CD14-positive monocyte (primary cell): Measurements from ENCODE around the gene FHOD3. TPM values are rescaled to one million over a fixed set of nuclear protein-coding genes. Genes with fewer than 3 reads are reported as not detected.

Experiments used
- DNase-seq, 3 donors: peaks; one replicate each; pipeline ENCODE4 v3.0.0-alpha.2; 2011 to 2022
- H2AFZ ChIP-seq: 2 replicates; pipeline ENCODE4 v1.6.0; 2012; ENCODE audit warnings: mild to moderate bottlenecking, low read depth, low read length, inconsistent platforms; ENCODE audit not compliant: insufficient read depth, poor library complexity, severe bottlenecking
- H3K27ac ChIP-seq, 2 donors: 1 replicate in 1 of 2; 2 replicates in 1 of 2; pipeline ENCODE4 v1.5.1; 2012 to 2013; ENCODE audit warnings: low read length in 2 of 2, control low read depth in 1 of 2, inconsistent platforms in 1 of 2, low read depth in 1 of 2, mild to moderate bottlenecking in 1 of 2
- H3K27me3 ChIP-seq, 2 donors: one replicate each; pipeline versions ENCODE4 v1.6.0 to v1.6.1; 2011 to 2013; ENCODE audit warnings: low read length in 2 of 2; ENCODE audit not compliant: control insufficient read depth in 2 of 2, insufficient read depth in 2 of 2
- H3K36me3 ChIP-seq, 2 donors: replicated peaks in 1 of 2; 1 replicate in 1 of 2; 2 replicates in 1 of 2; pipeline versions ENCODE4 v1.5.1 to v1.6.1; 2012 to 2013; ENCODE audit warnings: low read length in 2 of 2, control low read depth in 1 of 2, inconsistent platforms in 1 of 2, mild to moderate bottlenecking in 1 of 2; ENCODE audit not compliant: insufficient read depth in 2 of 2, control insufficient read depth in 1 of 2
- H3K4me1 ChIP-seq, 2 donors: 1 replicate in 1 of 2; 2 replicates in 1 of 2; pipeline versions ENCODE4 v1.5.1 to v1.6.1; 2012 to 2013; ENCODE audit warnings: low read length in 2 of 2, control low read depth in 1 of 2, inconsistent platforms in 1 of 2, mild to moderate bottlenecking in 1 of 2, moderate library complexity in 1 of 2; ENCODE audit not compliant: insufficient read depth in 2 of 2, control insufficient read depth in 1 of 2
- H3K4me2 ChIP-seq: replicated peaks from 2 replicates; pipeline ENCODE3; 2012; ENCODE audit warnings: low read length, moderate library complexity, mild to moderate bottlenecking; ENCODE audit not compliant: poor library complexity, severe bottlenecking; ENCODE audit errors: extremely low read depth
- H3K4me3 ChIP-seq, 3 experiments: fragments of 200-600 bp in 1 of 3; sonication (generic) in 1 of 3; replicated peaks in 1 of 3; 1 replicate in 2 of 3; 2 replicates in 1 of 3; pipeline ENCODE4 v1.5.1; 2011 to 2013; ENCODE audit warnings: low read length in 3 of 3, mild to moderate bottlenecking in 3 of 3, control low read depth in 2 of 3, low read depth in 2 of 3, inconsistent platforms in 1 of 3, moderate library complexity in 1 of 3
- H3K79me2 ChIP-seq: 2 replicates; pipeline ENCODE4 v1.6.0; 2012; ENCODE audit warnings: mild to moderate bottlenecking, control low read depth, inconsistent platforms, low read length, moderate library complexity; ENCODE audit not compliant: insufficient read depth
- H3K9ac ChIP-seq: 2 replicates; pipeline ENCODE4 v1.6.0; 2017; ENCODE audit warnings: low read length, mild to moderate bottlenecking; ENCODE audit not compliant: insufficient read depth, poor library complexity, severe bottlenecking
- H3K9me3 ChIP-seq, 2 donors: replicated peaks in 1 of 2; 1 replicate in 1 of 2; 2 replicates in 1 of 2; pipeline versions ENCODE4 v1.5.1 to v1.6.1; 2012 to 2013; ENCODE audit warnings: low read length in 2 of 2, control low read depth in 1 of 2; ENCODE audit not compliant: control insufficient read depth in 1 of 2, insufficient read depth in 1 of 2
- H4K20me1 ChIP-seq: 2 replicates; pipeline ENCODE4 v1.6.0; 2012; ENCODE audit warnings: mild to moderate bottlenecking, low read length, control low read depth, moderate library complexity; ENCODE audit not compliant: insufficient read depth
- H3K27ac Mint-ChIP-seq, 7 donors: one replicate each; pipeline ENCODE4 v1.8.0; 2020; ENCODE audit warnings: mild to moderate bottlenecking in 7 of 7, mixed read lengths in 7 of 7, moderate library complexity in 6 of 7, inconsistent platforms in 2 of 7
- H3K27me3 Mint-ChIP-seq, 3 donors: one replicate each; pipeline ENCODE4 v1.8.0; 2021 to 2022; ENCODE audit warnings: low read depth in 3 of 3, mild to moderate bottlenecking in 3 of 3, mixed read lengths in 3 of 3, moderate library complexity in 3 of 3, inconsistent platforms in 1 of 3
- H3K36me3 Mint-ChIP-seq, 2 donors: one replicate each; pipeline ENCODE4 v1.8.0; 2020; ENCODE audit warnings: mixed read lengths in 2 of 2, inconsistent platforms in 1 of 2, mild to moderate bottlenecking in 1 of 2
- H3K4me1 Mint-ChIP-seq: one replicate; pipeline ENCODE4 v1.8.0; 2020; ENCODE audit warnings: mild to moderate bottlenecking, mixed read lengths
- H3K4me3 Mint-ChIP-seq, 2 donors: one replicate each; pipeline ENCODE4 v1.8.0; 2020; ENCODE audit warnings: mild to moderate bottlenecking in 2 of 2, mixed read lengths in 2 of 2, moderate library complexity in 1 of 2
- H3K9me3 Mint-ChIP-seq, 7 donors: one replicate each; pipeline ENCODE4 v1.8.0; 2020 to 2022; ENCODE audit warnings: mixed read lengths in 7 of 7, mild to moderate bottlenecking in 6 of 7, moderate library complexity in 6 of 7, inconsistent platforms in 2 of 7
- CTCF ChIP-seq: fragments of 200-600 bp; IDR thresholded peaks from one replicate; pipeline ENCODE4 v1.8.0; 2022; ENCODE audit warnings: antibody characterized with exemption, mild to moderate bottlenecking
- intact Hi-C, 2 donors: fragments of 100-400 bp; cut with micrococcal nuclease; formaldehyde crosslinking; loops; one replicate each; pipeline versions ENCODE4 v1.15.0 to v1.15.1; 2023
- polyA plus RNA-seq, 3 donors: library from polyadenylated mRNA; depleted of rRNA in 1 of 3; unstranded in 2 of 3; stranded (reverse) in 1 of 3; fragments of 300-500 nt in 2 of 3; fragments of >200 nt in 1 of 3; fragmentation: Illumina TruSeq in 2 of 3; gene quantifications; 1 replicate in 2 of 3; 2 replicates in 1 of 3; pipeline ENCODE4 v1.2.3, GENCODE V29; 2012 to 2021

The FHOD3 gene
- polyA plus RNA-seq, 3 donors, result not detected

- peaks cover 4 to 27% (median 14%) of the 10 kb centered on the region in 7 donors for H3K9me3 Mint-ChIP-seq
- Histone ChIP-seq H3K79me2 (no peaks in the 10 kb centered on the region), H3K27ac (no peak overlapping the region), H2AFZ (no peak overlapping the region), H3K4me1 (no peaks in the 10 kb centered on the region), H3K9me3 (peaks cover 3 to 4% of the 10 kb centered on the region in 2 donors), H3K27me3 (no peaks in the 10 kb centered on the region), H3K4me3 (no peak overlapping the region), H3K4me2 (no peak overlapping the region), H3K36me3 (no peaks in the 10 kb centered on the region), H4K20me1 (no peaks in the 10 kb centered on the region), H3K9ac (no peak overlapping the region)
- peaks cover 3 to 8% (median 4%) of the 10 kb centered on the region in 3 donors for H3K27me3 Mint-ChIP-seq
- H3K36me3 Mint-ChIP-seq, result no peaks in the 10 kb centered on the region
- no peak for TF ChIP-seq CTCF
- no peak for DNase-seq
- intact Hi-C loops, result no loop called here
- H3K27ac Mint-ChIP-seq, result no peak overlapping the region
- H3K4me3 Mint-ChIP-seq, result no peak overlapping the region
- H3K4me1 Mint-ChIP-seq, result no peaks in the 10 kb centered on the region
These were observed 98.7 kb downstream of the FHOD3 start for GRCh38 chr18:36396190-36396589.

GRCh38 chr18:36397033-36397432 is 99.5 kb downstream of the FHOD3 start:
- H3K27me3 Mint-ChIP-seq, result peaks cover 3 to 8% (median 4%) of the 10 kb centered on the region in 3 donors
- no peak overlapping the region for H3K27ac Mint-ChIP-seq
- Histone ChIP-seq H2AFZ (no peak overlapping the region), H4K20me1 (no peaks in the 10 kb centered on the region), H3K9me3 (peaks cover 3 to 4% of the 10 kb centered on the region in 2 donors), H3K4me3 (no peak overlapping the region), H3K4me2 (no peak overlapping the region), H3K27me3 (no peaks in the 10 kb centered on the region), H3K79me2 (no peaks in the 10 kb centered on the region), H3K9ac (no peak overlapping the region), H3K27ac (no peak overlapping the region), H3K36me3 (no peaks in the 10 kb centered on the region), H3K4me1 (no peaks in the 10 kb centered on the region)
- no peak for TF ChIP-seq CTCF
- peaks cover 4 to 27% (median 11%) of the 10 kb centered on the region in 7 donors for H3K9me3 Mint-ChIP-seq
- H3K4me1 Mint-ChIP-seq, result no peaks in the 10 kb centered on the region
- H3K4me3 Mint-ChIP-seq, result no peak overlapping the region
- DNase-seq, result no peak
- no peaks in the 10 kb centered on the region for H3K36me3 Mint-ChIP-seq
- intact Hi-C loops, result no loop called here
